ENCODE data around the gene CACUL1. TPM values are rescaled to one million over a fixed set of nuclear protein-coding genes. Genes with fewer than 3 reads are reported as not detected.
"Not testable (repeated sequence)": the region's sequence is repeated elsewhere in the genome, so short reads cannot be mapped to it uniquely, and the experiment has no call there.

The CACUL1 gene
- total RNA-seq, 2 experiments from 2014 or later = 18.4 to 19.2 TPM

DNA sequence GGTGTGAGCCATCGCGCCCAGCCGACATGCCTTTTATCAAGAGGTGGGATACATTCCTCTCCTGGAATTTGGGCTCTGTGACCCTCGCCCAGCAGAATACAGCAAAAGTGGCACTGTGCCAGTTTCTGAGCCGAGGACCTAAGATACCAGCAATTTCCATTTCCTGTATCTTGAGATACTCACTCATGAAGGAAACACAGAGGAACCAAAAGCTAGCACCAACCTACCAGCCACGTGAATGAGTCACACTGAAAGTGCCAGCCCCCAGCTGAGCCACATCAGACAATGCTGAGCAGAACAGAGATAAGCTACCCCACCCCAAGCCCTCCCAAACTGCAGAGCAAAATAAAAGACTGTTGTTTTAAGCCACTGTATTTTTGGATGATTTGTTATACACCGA lies 56.3 kb downstream of the CACUL1 start:
- peak overlapping the region; percentile 32 for H3K27ac Mint-ChIP-seq
- intact Hi-C loops (cut with micrococcal nuclease) = loop anchor here (1.0 to 5.0 kb wide), 4 partner anchors 34 to 356 kb away; partner anchors contain the start of gene FAM204A

DNA sequence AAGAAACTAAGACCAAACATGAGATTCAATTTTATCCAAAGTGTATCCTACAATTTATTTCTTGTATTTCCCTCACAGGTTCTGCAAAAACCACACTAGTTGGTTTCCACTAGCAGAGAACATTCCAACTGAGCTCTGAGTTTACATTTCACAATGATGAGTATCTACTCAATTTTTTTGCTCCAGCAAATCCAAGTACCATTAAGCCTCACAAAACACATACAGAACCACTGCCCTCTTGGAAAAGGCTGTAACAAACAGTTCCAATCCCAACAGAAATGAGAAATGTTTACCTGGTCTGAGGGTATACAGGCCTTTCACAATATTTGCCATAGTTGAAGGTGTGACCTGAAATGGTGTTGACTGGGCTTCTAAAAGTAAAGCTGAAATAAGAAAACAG lies 59.9 kb downstream of the CACUL1 start:
- peaks cover 13% of the 10 kb centered on the region for H3K36me3 Mint-ChIP-seq (ENCODE audit: low read depth)
- H3K27ac Mint-ChIP-seq = no peak overlapping the region
- peaks cover 35% of the 10 kb centered on the region for H3K4me1 Mint-ChIP-seq (ENCODE audit: low read depth)
- CTCF ChIA-PET = interaction anchor here (1.9 kb wide), 1 partner anchor 127 kb away, joined by 4 read pairs; no protein-coding TSS in a partner anchor
- H3K4me3 Mint-ChIP-seq = no peak overlapping the region
- H3K27me3 Mint-ChIP-seq (ENCODE audit: low read depth) = no peaks in the 10 kb centered on the region
- no peaks in the 10 kb centered on the region for H3K9me3 Mint-ChIP-seq
- intact Hi-C loops (cut with micrococcal nuclease) = loop anchor here (5.0 kb wide), 1 partner anchor 353 kb away; the partner anchor contains the start of gene FAM204A
- no peak for DNase-seq

More for the DNA sequence above, 56.3 kb downstream of the CACUL1 start:
- Mint-ChIP-seq H3K27me3 (ENCODE audit: low read depth) (no peaks in the 10 kb centered on the region), H3K4me3 (no peak overlapping the region), H3K36me3 (ENCODE audit: low read depth) (peaks cover 19% of the 10 kb centered on the region), H3K4me1 (ENCODE audit: low read depth) (peaks cover 49% of the 10 kb centered on the region), H3K9me3 (no peaks in the 10 kb centered on the region)
- CTCF ChIA-PET = interaction anchor here (1.2 to 1.6 kb wide), 2 partner anchors 22 to 35 kb away, joined by 3 to 8 read pairs; no protein-coding TSS in a partner anchor
- peak; percentile 90 for DNase-seq

DNA sequence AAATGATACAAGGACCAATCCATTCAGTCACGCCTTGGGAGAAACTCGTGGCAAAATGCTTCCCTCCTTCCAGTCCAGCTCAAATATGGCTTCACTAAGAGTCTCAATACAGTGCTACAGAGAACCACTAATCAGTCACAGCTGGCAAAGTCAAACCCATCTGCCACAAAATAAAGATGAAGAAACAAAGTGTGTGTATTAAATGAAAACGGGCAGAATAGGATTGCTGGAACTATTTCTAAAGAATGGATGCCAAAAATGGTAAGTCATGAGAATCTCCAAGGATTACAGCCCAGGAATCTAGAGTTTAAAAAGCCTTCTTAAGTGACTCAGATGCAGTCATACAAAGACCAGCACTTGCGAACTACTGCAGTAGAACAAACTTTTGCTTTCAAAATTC lies 61.9 kb downstream of the CACUL1 start:
- H3K4me1 Mint-ChIP-seq (ENCODE audit: low read depth) = peaks cover 16% of the 10 kb centered on the region
- CTCF ChIA-PET = interaction anchor here (0.7 to 1.0 kb wide), 2 partner anchors 66 to 157 kb away, joined by 3 read pairs; no protein-coding TSS in a partner anchor
- DNase-seq = no peak
- H3K36me3 Mint-ChIP-seq (ENCODE audit: low read depth) = peaks cover 13% of the 10 kb centered on the region
- H3K4me3 Mint-ChIP-seq = no peak overlapping the region
- no peaks in the 10 kb centered on the region for H3K9me3 Mint-ChIP-seq
- no peak overlapping the region for H3K27ac Mint-ChIP-seq
- no peaks in the 10 kb centered on the region for H3K27me3 Mint-ChIP-seq (ENCODE audit: low read depth)
- intact Hi-C loops (cut with micrococcal nuclease) = no loop called here

DNA sequence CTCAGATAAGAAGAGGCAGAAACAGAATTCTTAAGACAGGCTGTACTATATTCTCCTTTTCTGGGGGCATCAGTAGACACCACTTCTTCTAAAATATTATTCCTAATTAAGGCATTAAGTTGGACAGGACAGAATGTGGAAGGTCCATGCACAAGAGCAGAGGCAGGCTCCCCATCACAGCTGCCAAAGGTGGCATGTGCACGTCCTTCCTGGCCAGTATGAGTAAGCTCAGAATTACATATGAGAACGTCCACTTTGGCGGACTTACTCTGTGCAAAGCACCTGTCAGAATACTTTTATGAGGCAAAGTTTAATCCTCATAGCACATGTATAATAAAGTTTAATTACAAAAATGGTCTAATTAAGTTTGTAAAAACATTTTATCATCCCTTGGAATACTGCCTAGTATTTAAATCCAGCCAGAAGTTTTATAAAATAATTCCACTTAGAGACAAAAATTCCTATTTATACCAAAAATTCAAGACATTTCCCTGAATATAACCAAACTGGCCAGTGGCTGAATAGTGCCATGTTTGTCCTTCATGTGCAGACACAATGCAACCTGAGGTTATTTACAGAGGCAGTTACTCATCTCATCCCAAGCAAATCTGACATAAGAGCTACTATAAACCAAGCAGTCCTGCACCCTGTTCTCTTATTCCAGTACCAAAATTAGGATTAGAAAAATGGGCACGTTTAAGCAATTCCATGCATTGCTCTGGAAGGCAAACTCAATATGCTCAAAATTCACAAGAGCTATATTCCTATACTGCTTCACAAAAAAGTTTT lies 65.5 kb downstream of the CACUL1 start:
- Mint-ChIP-seq H3K4me1 (ENCODE audit: low read depth) (peaks cover 7% of the 10 kb centered on the region), H3K27me3 (ENCODE audit: low read depth) (no peaks in the 10 kb centered on the region), H3K36me3 (ENCODE audit: low read depth) (peaks cover 15% of the 10 kb centered on the region), H3K9me3 (no peaks in the 10 kb centered on the region), H3K27ac (no peak overlapping the region), H3K4me3 (no peak overlapping the region)
- intact Hi-C loops (cut with micrococcal nuclease) = no loop called here
- DNase-seq = no peak
- CTCF ChIA-PET = interaction anchor here (0.6 kb wide), 1 partner anchor 159 kb away, joined by 3 read pairs; no protein-coding TSS in a partner anchor

DNA sequence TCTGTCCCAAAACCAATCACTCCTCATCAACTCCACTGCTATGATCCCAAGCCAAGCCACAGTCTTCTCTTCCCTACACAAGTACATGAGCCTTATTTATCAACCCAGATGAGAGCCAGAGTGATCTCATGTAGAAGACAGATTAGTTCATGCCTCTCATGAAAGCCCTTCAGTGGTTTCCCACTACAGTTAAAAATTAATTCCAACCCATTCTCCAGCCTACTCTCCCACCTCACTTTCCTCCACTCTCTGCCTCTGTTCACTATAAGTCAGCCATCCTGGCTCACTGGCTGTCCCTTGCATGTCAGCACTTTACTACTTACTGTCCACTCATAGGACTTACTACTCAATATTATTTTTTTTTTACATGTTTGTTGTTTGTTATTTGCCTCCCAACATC lies 67.3 kb downstream of the CACUL1 start:
- no peaks in the 10 kb centered on the region for H3K9me3 Mint-ChIP-seq
- no peaks in the 10 kb centered on the region for H3K27me3 Mint-ChIP-seq (ENCODE audit: low read depth)
- DNase-seq = no peak
- H3K4me1 Mint-ChIP-seq (ENCODE audit: low read depth) = no peaks in the 10 kb centered on the region
- intact Hi-C loops (cut with micrococcal nuclease) = no loop called here
- CTCF ChIA-PET = interaction anchor here (1.0 kb wide), 1 partner anchor 21 kb away, joined by 3 read pairs; no protein-coding TSS in a partner anchor
- no peak overlapping the region for H3K4me3 Mint-ChIP-seq
- no peak overlapping the region for H3K27ac Mint-ChIP-seq
- H3K36me3 Mint-ChIP-seq (ENCODE audit: low read depth) = peaks cover 12% of the 10 kb centered on the region

DNA sequence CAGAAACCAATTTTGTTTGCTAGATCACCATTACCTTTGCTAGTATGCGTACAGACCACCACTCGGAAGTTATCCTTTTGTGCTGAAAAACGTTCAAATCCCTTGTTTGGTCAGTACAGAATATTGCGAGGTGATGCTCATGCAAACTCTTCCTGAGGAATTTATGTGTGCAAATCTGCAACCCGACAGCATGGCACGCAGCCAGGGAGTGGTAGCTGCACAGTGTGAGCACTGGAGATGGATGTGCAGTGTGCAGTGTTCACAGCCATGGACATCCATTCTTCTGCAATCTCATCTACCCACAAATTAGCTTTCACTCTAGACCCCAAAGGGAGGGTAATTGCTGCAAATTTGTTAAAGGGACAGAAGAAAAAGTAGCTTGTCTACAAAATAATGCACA lies 72.2 kb downstream of the CACUL1 start:
- Mint-ChIP-seq H3K9me3 (no peaks in the 10 kb centered on the region), H3K27ac (no peak overlapping the region), H3K36me3 (ENCODE audit: low read depth) (peaks cover 16% of the 10 kb centered on the region), H3K27me3 (ENCODE audit: low read depth) (no peaks in the 10 kb centered on the region), H3K4me3 (no peak overlapping the region), H3K4me1 (ENCODE audit: low read depth) (no peaks in the 10 kb centered on the region)
- DNase-seq = no peak
- CTCF ChIA-PET = no interaction called here
- intact Hi-C loops (cut with micrococcal nuclease) = no loop called here

DNA sequence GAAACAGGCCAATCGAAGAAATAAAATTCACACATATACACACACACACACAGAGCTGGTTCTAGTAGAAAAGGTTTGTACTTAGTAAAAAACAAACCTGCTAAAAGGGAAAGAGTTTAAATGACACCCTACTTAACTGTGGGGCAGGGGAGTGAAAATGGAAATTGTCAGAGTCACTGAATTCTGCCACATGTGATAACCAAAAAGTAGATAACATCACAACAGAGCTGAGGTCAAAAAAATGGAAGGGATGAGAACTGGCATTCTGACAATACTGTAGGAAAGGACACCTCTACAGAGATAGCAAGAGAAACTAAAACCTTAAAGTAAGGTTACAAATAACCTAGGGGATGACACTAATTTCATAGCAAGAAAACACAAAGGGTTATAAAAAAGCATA lies 74.6 kb downstream of the CACUL1 start:
- intact Hi-C loops (cut with micrococcal nuclease) = no loop called here
- CTCF ChIA-PET = no interaction called here
- Mint-ChIP-seq H3K27ac (no peak overlapping the region), H3K27me3 (ENCODE audit: low read depth) (no peaks in the 10 kb centered on the region), H3K4me3 (no peak overlapping the region), H3K9me3 (no peaks in the 10 kb centered on the region), H3K4me1 (ENCODE audit: low read depth) (peaks cover 2% of the 10 kb centered on the region), H3K36me3 (ENCODE audit: low read depth) (peaks cover 10% of the 10 kb centered on the region)
- no peak for DNase-seq

DNA sequence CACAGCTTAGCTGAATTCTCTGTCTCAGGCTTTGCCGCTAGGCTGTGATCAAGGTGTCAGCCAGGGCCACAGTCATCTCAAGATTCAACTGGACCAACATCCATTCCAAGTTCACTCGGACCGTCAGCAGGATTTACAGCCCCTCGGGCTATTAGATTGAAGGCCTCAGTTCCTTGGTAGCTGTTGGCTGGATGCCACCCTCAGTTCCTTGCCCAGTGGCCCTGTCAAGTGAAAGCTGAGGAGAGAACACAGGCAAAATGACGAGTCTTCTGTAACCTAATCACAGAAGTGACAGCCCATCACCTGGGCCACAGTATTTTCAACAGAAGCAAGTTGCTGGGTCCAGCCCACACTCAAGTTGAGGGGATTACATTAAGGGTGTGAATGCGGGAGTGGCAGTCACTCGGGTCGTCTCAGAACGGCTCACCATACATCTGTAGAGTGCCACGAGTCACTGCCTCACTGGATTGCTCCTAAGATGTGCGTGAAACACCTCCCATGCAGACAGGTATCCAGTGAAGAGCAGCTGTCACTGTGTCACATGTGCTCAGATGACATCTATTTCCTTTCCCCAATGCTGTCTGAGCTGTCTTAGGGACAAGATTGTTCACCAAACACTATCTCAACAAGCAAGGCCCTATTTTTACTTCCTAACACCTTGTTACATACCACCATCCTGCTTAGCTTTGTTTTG lies 80.4 kb downstream of the CACUL1 start:
- Mint-ChIP-seq H3K27ac (no peak overlapping the region), H3K27me3 (ENCODE audit: low read depth) (no peaks in the 10 kb centered on the region), H3K9me3 (no peaks in the 10 kb centered on the region), H3K4me1 (ENCODE audit: low read depth) (peaks cover 16% of the 10 kb centered on the region), H3K4me3 (no peak overlapping the region), H3K36me3 (ENCODE audit: low read depth) (no peaks in the 10 kb centered on the region)
- no peak for DNase-seq
- intact Hi-C loops (cut with micrococcal nuclease) = no loop called here
- CTCF ChIA-PET = interaction anchor here (0.6 to 1.2 kb wide), 3 partner anchors 10 to 1663 kb away, joined by 4 to 6 read pairs (median 4); no protein-coding TSS in a partner anchor

DNA sequence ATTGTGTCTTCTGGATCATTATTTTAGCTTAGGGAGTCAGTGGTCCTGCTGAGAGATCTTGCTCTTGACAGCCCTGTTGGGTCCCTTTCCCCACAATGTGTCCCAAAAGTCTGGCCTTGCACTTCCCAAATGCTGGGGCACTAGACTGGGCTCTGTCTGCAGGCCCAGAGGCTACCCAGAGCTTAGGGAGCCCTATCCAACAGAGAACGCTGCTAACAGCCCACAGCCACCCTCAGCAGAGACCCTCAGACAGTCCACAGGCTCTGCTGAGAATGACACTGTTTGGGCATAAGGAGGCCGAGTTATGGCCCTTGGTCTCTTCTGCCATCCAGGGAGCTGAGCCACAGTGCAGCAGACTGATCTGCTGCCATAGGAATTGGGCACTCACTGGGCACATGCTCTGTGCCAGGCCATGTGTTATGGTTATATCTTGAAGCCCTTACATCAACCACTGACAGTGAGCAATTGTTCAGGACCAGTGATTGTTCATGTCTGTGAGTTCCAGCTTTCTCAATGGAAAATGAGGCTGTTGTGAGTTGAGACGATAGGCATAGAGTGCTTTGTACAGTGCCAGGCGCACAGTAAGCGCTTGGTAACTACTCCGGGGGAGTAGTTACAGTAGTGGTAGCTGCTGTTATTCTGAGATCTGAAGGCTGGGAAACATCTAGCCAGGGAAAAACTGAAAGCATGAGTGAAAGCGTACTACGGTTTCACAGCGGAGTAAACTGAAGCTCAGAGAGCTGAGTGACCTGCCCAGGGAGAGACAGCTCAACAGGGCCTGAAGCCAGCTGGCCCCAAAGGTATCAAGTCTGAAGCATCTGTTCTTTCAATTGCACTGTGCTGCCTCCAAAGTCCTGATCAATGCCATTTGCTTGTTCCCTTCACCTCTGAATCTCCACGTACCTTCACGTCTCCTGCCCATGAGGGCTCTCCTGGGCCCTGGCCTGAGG lies 81.7 kb downstream of the CACUL1 start:
- Mint-ChIP-seq H3K36me3 (ENCODE audit: low read depth) (no peaks in the 10 kb centered on the region), H3K27ac (no peak overlapping the region), H3K9me3 (no peaks in the 10 kb centered on the region), H3K4me3 (no peak overlapping the region), H3K4me1 (ENCODE audit: low read depth) (peaks cover 29% of the 10 kb centered on the region), H3K27me3 (ENCODE audit: low read depth) (no peaks in the 10 kb centered on the region)
- intact Hi-C loops (cut with micrococcal nuclease) = no loop called here
- no peak for DNase-seq
- CTCF ChIA-PET = interaction anchor here (0.6 to 1.2 kb wide), 2 partner anchors 12 to 99 kb away, joined by 3 to 4 read pairs; no protein-coding TSS in a partner anchor

DNA sequence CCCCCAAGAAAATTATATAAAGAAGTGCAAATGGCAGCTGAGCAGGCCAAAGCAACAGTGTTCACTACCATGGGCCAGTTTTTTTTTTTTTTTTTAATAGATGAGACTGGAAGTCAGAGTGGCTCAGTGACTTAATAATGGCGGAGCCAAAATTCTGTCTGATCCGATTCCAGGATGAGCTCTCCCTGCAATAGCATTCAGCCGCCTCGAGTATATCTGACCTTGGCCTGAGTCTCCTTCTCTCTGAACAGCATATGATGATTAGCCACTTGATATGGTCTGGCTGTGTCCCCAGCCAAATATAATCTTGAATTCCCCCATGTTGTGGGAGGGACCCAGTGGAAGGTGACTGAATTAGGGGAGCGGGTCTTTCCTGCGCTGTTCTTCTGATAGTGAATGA lies 82.6 kb downstream of the CACUL1 start:
- intact Hi-C loops (cut with micrococcal nuclease) = no loop called here
- no peaks in the 10 kb centered on the region for H3K9me3 Mint-ChIP-seq
- DNase-seq = no peak
- no peak overlapping the region for H3K4me3 Mint-ChIP-seq
- H3K4me1 Mint-ChIP-seq (ENCODE audit: low read depth) = peaks cover 29% of the 10 kb centered on the region
- CTCF ChIA-PET = interaction anchor here (0.6 kb wide), 1 partner anchor 98 kb away, joined by 3 read pairs; no protein-coding TSS in a partner anchor
- no peaks in the 10 kb centered on the region for H3K27me3 Mint-ChIP-seq (ENCODE audit: low read depth)
- no peak overlapping the region for H3K27ac Mint-ChIP-seq
- H3K36me3 Mint-ChIP-seq (ENCODE audit: low read depth) = no peaks in the 10 kb centered on the region

DNA sequence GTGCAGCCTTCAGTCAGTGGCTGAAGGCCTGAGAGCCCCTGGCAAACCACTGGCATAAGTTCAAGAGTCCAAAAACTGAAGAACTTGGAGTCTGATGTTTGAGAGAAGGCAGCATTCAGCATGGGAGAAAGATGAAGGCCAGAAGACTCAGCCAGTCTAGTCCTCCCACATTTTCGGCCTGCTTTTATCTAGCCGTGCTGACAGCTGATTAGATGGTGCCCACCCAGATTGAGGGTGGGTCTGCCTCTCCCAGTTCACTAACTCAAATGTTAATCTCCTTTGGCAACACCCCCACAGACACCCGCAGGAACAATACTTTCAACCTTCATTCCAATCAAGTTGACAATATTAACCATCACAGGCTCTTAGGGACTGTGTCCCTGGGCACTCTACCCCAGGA lies 83.5 kb downstream of the CACUL1 start:
- H3K4me3 Mint-ChIP-seq; H3K9me3 Mint-ChIP-seq; H3K27me3 Mint-ChIP-seq (ENCODE audit: low read depth); DNase-seq; H3K27ac Mint-ChIP-seq; CTCF ChIA-PET; intact Hi-C loops (cut with micrococcal nuclease); H3K36me3 Mint-ChIP-seq (ENCODE audit: low read depth): not testable (repeated sequence)
- peaks cover 29% of the 10 kb centered on the region for H3K4me1 Mint-ChIP-seq (ENCODE audit: low read depth)

Data from activated naive CD4-positive, alpha-beta T cell treated with anti-CD3 and anti-CD28 coated beads for 36 hours (primary cell).